ENCODE measurements around the gene TFCP2L1. TPM values are rescaled to one million over a fixed set of nuclear protein-coding genes. Genes with fewer than 3 reads are reported as not detected.

TFCP2L1 gene
- polyA plus RNA-seq, 3 donors, result 0.03 to 0.24 TPM; not detected in 1

DNA sequence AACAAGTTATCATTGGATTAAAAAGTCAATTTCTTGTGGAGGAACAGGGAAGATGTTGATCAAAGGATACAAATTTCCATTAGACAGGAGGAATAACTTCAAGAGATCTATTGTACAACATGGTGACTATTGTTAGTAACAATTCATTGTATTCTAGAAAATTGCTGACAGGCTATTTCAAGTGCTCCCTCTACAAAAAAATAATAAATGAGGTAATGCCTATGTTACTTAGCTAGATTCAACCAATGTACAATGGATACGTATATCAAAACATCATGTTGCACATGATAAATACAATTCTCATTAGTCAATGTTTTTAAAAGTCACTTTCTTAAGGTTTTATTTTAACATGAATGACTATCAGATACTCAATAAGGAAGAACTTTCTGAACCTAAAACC is 33.5 kb downstream of the TFCP2L1 start:
- H3K4me1 ChIP-seq (ENCODE audit: control insufficient read depth in 1 of 2, insufficient read depth in 2 of 2, low read length in 2 of 2), result no peaks in the 10 kb centered on the region
- no peaks in the 10 kb centered on the region for H3K27me3 ChIP-seq (ENCODE audit: control insufficient read depth in 2 of 2, insufficient read depth in 2 of 2, low read length in 2 of 2)
- H3K27ac Mint-ChIP-seq, result no peak overlapping the region
- no peak overlapping the region for H3K4me3 Mint-ChIP-seq
- no peak overlapping the region for H3K9ac ChIP-seq (ENCODE audit: insufficient read depth, low read length, poor library complexity, severe bottlenecking)
- TF ChIP-seq, protein P1, sequence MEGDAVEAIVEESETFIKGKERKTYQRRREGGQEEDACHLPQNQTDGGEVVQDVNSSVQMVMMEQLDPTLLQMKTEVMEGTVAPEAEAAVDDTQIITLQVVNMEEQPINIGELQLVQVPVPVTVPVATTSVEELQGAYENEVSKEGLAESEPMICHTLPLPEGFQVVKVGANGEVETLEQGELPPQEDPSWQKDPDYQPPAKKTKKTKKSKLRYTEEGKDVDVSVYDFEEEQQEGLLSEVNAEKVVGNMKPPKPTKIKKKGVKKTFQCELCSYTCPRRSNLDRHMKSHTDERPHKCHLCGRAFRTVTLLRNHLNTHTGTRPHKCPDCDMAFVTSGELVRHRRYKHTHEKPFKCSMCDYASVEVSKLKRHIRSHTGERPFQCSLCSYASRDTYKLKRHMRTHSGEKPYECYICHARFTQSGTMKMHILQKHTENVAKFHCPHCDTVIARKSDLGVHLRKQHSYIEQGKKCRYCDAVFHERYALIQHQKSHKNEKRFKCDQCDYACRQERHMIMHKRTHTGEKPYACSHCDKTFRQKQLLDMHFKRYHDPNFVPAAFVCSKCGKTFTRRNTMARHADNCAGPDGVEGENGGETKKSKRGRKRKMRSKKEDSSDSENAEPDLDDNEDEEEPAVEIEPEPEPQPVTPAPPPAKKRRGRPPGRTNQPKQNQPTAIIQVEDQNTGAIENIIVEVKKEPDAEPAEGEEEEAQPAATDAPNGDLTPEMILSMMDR (IDR thresholded peaks at IDR 0.05), result no peak
- no CpG with 5 or more reads among the region's 1 CpG for WGBS (ENCODE audit: insufficient coverage)
- intact Hi-C loops (cut with micrococcal nuclease), result no loop called here
- H3K4me3 ChIP-seq (replicated peaks in 1 of 3; ENCODE audit: low read depth in 2 of 3, low read length in 3 of 3), result no peak overlapping the region
- no peaks in the 10 kb centered on the region for H3K9me3 ChIP-seq (replicated peaks in 1 of 2; ENCODE audit: control insufficient read depth in 1 of 2, insufficient read depth in 1 of 2, low read length in 2 of 2)
- peaks cover 1 to 3% (median 2%) of the 10 kb centered on the region in 3 donors for H3K27me3 Mint-ChIP-seq (ENCODE audit: low read depth in 3 of 3)
- H3K79me2 ChIP-seq (ENCODE audit: insufficient read depth, low read length), result no peaks in the 10 kb centered on the region
- no peak for DNase-seq
- no peak overlapping the region for H3K27ac ChIP-seq (ENCODE audit: low read depth in 1 of 2, low read length in 2 of 2)
- no peaks in the 10 kb centered on the region for H3K36me3 ChIP-seq (replicated peaks in 1 of 2; ENCODE audit: control insufficient read depth in 1 of 2, insufficient read depth in 2 of 2, low read length in 2 of 2)
- H3K9me3 Mint-ChIP-seq, result peaks cover 0 to 2% (median 0%) of the 10 kb centered on the region in 7 donors
- H3K36me3 Mint-ChIP-seq, result no peaks in the 10 kb centered on the region
- H4K20me1 ChIP-seq (ENCODE audit: insufficient read depth, low read length), result no peaks in the 10 kb centered on the region
- H3K4me1 Mint-ChIP-seq, result no peaks in the 10 kb centered on the region
- H3K4me2 ChIP-seq (replicated peaks; ENCODE audit: extremely low read depth, low read length, poor library complexity, severe bottlenecking), result no peak overlapping the region
- H2AFZ ChIP-seq (ENCODE audit: insufficient read depth, low read depth, low read length, poor library complexity, severe bottlenecking), result no peak overlapping the region

DNA sequence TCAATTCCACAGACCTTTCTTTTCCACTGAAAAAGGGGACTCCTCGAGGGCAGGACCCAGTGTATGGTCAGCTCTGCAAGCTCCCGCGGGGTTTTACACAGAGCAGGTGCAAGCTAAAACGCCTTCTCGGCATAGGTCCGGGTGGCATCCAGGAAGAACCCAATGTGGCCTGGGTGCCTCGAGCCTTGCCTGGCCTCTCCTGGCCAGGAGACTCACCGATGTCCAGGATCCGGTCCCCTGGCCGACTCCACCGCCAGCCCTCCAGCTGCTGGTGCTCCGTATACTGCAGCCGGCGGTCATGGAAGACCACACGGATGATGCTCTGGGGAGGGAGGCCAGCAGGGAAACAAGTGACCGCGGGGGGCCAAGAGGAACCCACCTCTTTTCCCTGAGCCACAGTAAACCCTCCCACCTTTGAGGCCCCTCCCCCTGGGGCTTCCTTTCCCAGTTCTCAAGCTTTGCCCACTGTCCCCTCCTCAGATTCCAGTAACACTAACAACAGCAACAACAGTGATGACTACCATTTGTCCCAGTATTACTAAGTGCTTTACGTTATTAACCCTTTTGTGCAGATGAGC is 36.1 kb downstream of the TFCP2L1 start:
- Histone ChIP-seq H3K27ac (ENCODE audit: low read depth in 1 of 2, low read length in 2 of 2) (no peak overlapping the region), H3K4me2 (replicated peaks; ENCODE audit: extremely low read depth, low read length, poor library complexity, severe bottlenecking) (no peak overlapping the region), H3K79me2 (ENCODE audit: insufficient read depth, low read length) (no peaks in the 10 kb centered on the region), H3K36me3 (replicated peaks in 1 of 2; ENCODE audit: control insufficient read depth in 1 of 2, insufficient read depth in 2 of 2, low read length in 2 of 2) (no peaks in the 10 kb centered on the region), H3K4me1 (ENCODE audit: control insufficient read depth in 1 of 2, insufficient read depth in 2 of 2, low read length in 2 of 2) (no peaks in the 10 kb centered on the region), H4K20me1 (ENCODE audit: insufficient read depth, low read length) (no peaks in the 10 kb centered on the region), H3K27me3 (ENCODE audit: control insufficient read depth in 2 of 2, insufficient read depth in 2 of 2, low read length in 2 of 2) (no peaks in the 10 kb centered on the region), H2AFZ (ENCODE audit: insufficient read depth, low read depth, low read length, poor library complexity, severe bottlenecking) (no peak overlapping the region), H3K9me3 (replicated peaks in 1 of 2; ENCODE audit: control insufficient read depth in 1 of 2, insufficient read depth in 1 of 2, low read length in 2 of 2) (no peaks in the 10 kb centered on the region), H3K9ac (ENCODE audit: insufficient read depth, low read length, poor library complexity, severe bottlenecking) (no peak overlapping the region), H3K4me3 (replicated peaks in 1 of 3; ENCODE audit: low read depth in 2 of 3, low read length in 3 of 3) (no peak overlapping the region)
- Mint-ChIP-seq H3K27me3 (ENCODE audit: low read depth in 3 of 3) (peaks cover 0 to 5% (median 1%) of the 10 kb centered on the region in 3 donors), H3K36me3 (no peaks in the 10 kb centered on the region), H3K27ac (no peak overlapping the region), H3K4me1 (no peaks in the 10 kb centered on the region), H3K9me3 (peaks cover 0 to 2% (median 0%) of the 10 kb centered on the region in 7 donors), H3K4me3 (no peak overlapping the region)
- WGBS (ENCODE audit: insufficient coverage), result 90% methylated on average over 16 of the region's 18 CpGs
- no peak for DNase-seq
- intact Hi-C loops (cut with micrococcal nuclease), result no loop called here
- TF ChIP-seq, protein P1 (IDR thresholded peaks at IDR 0.05), result no peak

Data from CD14-positive monocyte (primary cell).